ENCODE measurements around the gene HDGFL2.

The HDGFL2 gene

DNA sequence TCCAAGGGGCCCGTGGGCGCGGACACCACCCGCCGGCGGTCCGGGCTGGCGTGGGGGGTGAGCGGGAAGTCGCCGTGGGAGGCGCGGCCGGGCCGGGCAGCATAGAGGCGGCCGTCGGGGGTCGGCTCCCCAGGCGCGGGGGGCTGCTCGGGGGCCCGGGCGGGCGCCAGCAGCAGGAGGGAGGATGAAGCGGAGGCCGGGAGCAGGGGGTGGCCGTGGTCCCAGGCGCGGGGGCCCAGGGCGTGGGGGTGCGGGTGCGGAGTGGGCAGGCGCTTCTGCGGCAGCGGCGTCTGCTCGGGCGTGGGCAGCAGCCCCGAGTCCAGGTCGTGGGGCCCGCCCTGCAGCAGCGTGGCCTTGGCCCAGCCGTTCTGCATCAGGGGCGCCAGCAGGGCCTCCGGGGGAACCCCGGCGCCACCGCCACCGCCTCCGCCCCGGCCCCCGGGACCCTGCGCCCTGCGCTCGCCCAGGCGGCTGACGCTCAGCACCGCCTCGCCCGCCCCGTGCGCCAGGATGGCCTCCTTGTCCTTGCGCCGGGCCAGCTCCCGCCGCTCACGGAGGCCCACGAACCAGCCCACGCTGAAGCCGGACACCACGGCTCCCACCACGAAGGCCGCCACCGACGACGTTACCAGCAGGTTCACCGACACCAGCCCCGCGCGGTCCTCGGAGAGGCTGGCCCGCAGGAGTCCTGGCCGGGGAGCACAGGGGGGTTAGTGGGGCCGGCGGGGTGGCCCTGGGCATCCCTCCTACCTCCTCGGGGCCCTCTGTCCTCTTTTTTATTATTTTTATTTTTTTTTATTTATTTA lies 71.9 kb downstream of the HDGFL2 start:
- H3K4me3 ChIP-seq (ENCODE audit: low read depth in 1 of 2, low read length in 2 of 2) = no peak overlapping the region
- H3K27me3 ChIP-seq (ENCODE audit: low read depth, low read length) = no peaks in the 10 kb centered on the region
- H3K4me1 ChIP-seq (ENCODE audit: control insufficient read depth in 1 of 2, insufficient read depth in 2 of 2, low read length in 2 of 2) = no peaks in the 10 kb centered on the region
- H3K9me3 ChIP-seq (ENCODE audit: control insufficient read depth in 1 of 2, low read length in 2 of 2) = no peaks in the 10 kb centered on the region
- no peak overlapping the region for H3K27ac ChIP-seq (ENCODE audit: low read length)
- no peaks in the 10 kb centered on the region for H3K36me3 ChIP-seq (ENCODE audit: control insufficient read depth in 1 of 2, insufficient read depth in 2 of 2, low read length in 2 of 2)

DNA sequence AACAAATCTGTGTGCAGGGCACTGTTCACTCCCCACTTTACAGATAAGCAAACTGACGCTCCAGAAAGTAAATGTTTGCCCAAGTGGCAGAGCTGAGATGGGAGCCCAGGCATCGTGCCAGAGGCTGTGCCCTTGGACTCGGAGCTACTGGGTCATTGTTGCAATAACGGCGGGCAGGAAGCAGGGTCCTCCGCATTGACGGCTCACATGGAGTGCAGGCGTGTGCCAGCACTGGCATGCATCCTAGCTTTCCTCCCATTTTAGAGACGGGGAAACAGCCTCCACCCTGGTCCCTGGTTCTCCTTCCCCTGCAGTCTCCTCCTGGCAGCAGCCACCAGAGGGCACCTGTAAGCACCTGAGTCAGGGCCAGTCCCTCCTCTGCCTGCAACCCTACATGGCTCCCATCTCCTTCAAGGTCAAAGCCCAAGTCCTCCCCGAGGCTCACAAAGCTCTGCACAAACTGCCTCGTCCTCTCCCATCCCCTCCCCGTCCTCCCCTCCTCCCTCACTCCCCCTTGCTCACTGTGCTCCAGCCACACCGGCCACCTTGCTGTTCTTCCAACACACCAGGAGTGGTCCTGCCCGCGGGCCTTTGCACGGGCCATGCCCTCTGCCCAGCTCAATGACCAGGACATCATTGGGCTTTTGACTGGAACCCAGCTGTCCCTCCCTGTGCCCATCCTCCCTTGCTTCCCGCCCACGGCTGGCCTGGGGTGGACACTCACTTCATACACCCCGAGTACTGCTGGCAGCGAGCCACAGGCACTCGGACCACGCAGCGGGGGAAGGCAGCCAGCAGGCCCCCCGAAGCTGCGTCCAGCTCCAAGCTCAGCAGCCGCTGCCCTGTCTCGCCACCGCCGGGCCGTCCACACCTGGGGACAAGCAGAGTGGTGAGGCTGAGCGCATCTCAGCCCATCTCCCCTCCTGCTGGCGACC lies 75.5 kb downstream of the HDGFL2 start:
- Histone ChIP-seq H3K4me1 (ENCODE audit: control insufficient read depth in 1 of 2, insufficient read depth in 2 of 2, low read length in 2 of 2) (no peaks in the 10 kb centered on the region), H3K36me3 (ENCODE audit: control insufficient read depth in 1 of 2, insufficient read depth in 2 of 2, low read length in 2 of 2) (no peaks in the 10 kb centered on the region), H3K27me3 (ENCODE audit: low read depth, low read length) (no peaks in the 10 kb centered on the region), H3K9me3 (ENCODE audit: control insufficient read depth in 1 of 2, low read length in 2 of 2) (no peaks in the 10 kb centered on the region), H3K27ac (ENCODE audit: low read length) (no peak overlapping the region), H3K4me3 (ENCODE audit: low read depth in 1 of 2, low read length in 2 of 2) (no peak overlapping the region)

DNA sequence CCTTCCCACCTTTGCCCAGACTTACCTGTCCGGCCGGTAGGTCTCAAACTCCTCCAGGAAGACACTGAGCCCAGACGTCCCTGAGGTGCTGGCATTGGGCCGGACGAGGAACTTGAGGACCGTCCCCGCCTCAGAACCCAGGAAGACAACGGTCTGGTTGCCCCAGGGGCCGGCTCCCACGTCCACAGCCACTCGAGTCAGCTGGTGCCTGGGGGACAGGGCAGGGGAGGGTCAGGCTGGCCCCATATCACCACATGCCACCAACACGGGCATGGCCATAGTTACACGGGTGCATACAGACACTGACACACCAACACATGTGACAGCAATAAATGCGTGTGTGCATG lies 76.1 kb downstream of the HDGFL2 start:
- no peak overlapping the region for H3K27ac ChIP-seq (ENCODE audit: low read length)
- no peaks in the 10 kb centered on the region for H3K4me1 ChIP-seq (ENCODE audit: control insufficient read depth in 1 of 2, insufficient read depth in 2 of 2, low read length in 2 of 2)
- H3K9me3 ChIP-seq (ENCODE audit: control insufficient read depth in 1 of 2, low read length in 2 of 2) = no peaks in the 10 kb centered on the region
- H3K36me3 ChIP-seq (ENCODE audit: control insufficient read depth in 1 of 2, insufficient read depth in 2 of 2, low read length in 2 of 2) = no peaks in the 10 kb centered on the region
- H3K4me3 ChIP-seq (ENCODE audit: low read depth in 1 of 2, low read length in 2 of 2) = no peak overlapping the region
- H3K27me3 ChIP-seq (ENCODE audit: low read depth, low read length) = no peaks in the 10 kb centered on the region

DNA sequence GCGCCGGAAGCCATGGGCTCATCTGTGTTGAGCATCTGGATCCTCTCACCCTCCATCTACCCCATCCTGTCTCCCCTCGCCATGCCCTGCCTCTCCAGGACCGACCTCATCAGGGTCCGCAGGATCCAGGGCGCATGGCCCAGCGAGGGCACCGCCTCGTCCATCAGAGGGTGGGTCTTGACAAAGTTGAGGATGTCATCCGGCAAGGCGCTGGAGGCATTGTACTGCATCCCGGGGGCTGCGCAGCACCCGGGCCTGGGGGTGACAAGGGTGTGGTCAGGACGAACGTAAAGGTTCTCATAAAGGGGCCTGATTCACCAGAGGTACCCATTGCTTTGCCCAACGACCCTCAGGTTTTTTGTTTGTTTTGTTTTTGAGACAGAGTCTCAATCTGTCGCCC lies 77.9 kb downstream of the HDGFL2 start:
- Histone ChIP-seq H3K36me3 (ENCODE audit: control insufficient read depth in 1 of 2, insufficient read depth in 2 of 2, low read length in 2 of 2) (no peaks in the 10 kb centered on the region), H3K27me3 (ENCODE audit: low read depth, low read length) (no peaks in the 10 kb centered on the region), H3K4me1 (ENCODE audit: control insufficient read depth in 1 of 2, insufficient read depth in 2 of 2, low read length in 2 of 2) (no peaks in the 10 kb centered on the region), H3K4me3 (ENCODE audit: low read depth in 1 of 2, low read length in 2 of 2) (no peak overlapping the region), H3K9me3 (ENCODE audit: control insufficient read depth in 1 of 2, low read length in 2 of 2) (no peaks in the 10 kb centered on the region), H3K27ac (ENCODE audit: low read length) (no peak overlapping the region)

DNA sequence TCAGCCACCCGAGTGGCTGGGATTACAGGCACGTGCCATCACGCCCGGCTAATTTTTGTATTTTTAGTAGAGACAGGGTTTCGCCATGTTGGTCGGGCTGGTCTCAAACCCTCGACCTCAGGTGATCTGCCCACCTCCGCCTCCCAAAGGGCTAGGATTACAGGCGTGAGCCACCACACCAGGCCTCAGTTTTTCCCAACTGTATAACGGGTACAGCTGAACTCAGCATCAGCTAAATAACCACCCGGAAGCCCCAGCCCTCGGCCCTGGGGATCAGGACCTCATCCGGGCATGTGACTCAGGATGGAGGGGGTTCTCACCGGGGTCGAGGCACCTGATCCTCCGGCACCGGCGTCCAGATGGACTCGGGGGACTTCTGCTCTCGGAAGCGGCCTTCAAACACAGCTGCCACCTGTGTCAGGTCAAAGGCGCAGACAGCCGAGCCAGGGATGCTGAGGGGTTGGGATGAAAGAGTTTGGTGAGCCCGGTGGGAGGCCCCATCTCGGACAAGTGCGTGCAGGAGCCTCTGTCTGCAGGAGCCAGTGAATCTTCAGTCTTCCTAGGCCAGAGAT lies 78.5 kb downstream of the HDGFL2 start:
- Histone ChIP-seq H3K36me3 (ENCODE audit: control insufficient read depth in 1 of 2, insufficient read depth in 2 of 2, low read length in 2 of 2) (no peaks in the 10 kb centered on the region), H3K4me1 (ENCODE audit: control insufficient read depth in 1 of 2, insufficient read depth in 2 of 2, low read length in 2 of 2) (no peaks in the 10 kb centered on the region), H3K4me3 (ENCODE audit: low read depth in 1 of 2, low read length in 2 of 2) (no peak overlapping the region)

More for the DNA sequence above, 78.5 kb downstream of the HDGFL2 start:
- no peak overlapping the region for H3K27ac ChIP-seq (ENCODE audit: low read length)
- no peaks in the 10 kb centered on the region for H3K27me3 ChIP-seq (ENCODE audit: low read depth, low read length)
- no peaks in the 10 kb centered on the region for H3K9me3 ChIP-seq (ENCODE audit: control insufficient read depth in 1 of 2, low read length in 2 of 2)

Measured in muscle layer of duodenum (tissue), 2 donors.